ACHN (cell line): ENCODE results near the gene PPP3CA.

Experiments
- DNase-seq: peaks from one replicate; pipeline ENCODE4 v3.0.0-alpha.2; 2015
- in situ Hi-C: cut with HindIII; loops from 2 replicates; pipeline ENCODE4 v1.10.0; 2017; ENCODE audit warnings: low sequenced_read_pairs, low pct_ligation_motif_present, low pct_unique_long_range_greater_than_20kb

The PPP3CA gene

GRCh38 chr4:101271516-101271915, 75.8 kb downstream of the PPP3CA start:
- in situ Hi-C loops, result no loop called here

GRCh38 chr4:101269682-101270081, 77.6 kb downstream of the PPP3CA start:
- DNase-seq, result no peak
- in situ Hi-C loops, result no loop called here

More at GRCh38 chr4:101271516-101271915, 75.8 kb downstream of the PPP3CA start:
- DNase-seq, result peak; percentile 37

GRCh38 chr4:101265816-101266172, 81.5 kb downstream of the PPP3CA start:
- no peak for DNase-seq
- in situ Hi-C loops, result no loop called here

- in situ Hi-C loops, result no loop called here
- DNase-seq, result no peak
These were observed 82.1 kb downstream of the PPP3CA start for GRCh38 chr4:101264993-101265815.

GRCh38 chr4:101264512-101264911, 82.8 kb downstream of the PPP3CA start:
- no peak for DNase-seq
- in situ Hi-C loops, result no loop called here

GRCh38 chr4:101262683-101263082, 84.6 kb downstream of the PPP3CA start:
- in situ Hi-C loops, result no loop called here
- DNase-seq, result no peak

GRCh38 chr4:101259876-101260275, 87.5 kb downstream of the PPP3CA start:
- in situ Hi-C loops, result no loop called here
- no peak for DNase-seq

GRCh38 chr4:101258883-101259282, 88.4 kb downstream of the PPP3CA start:
- DNase-seq, result no peak
- in situ Hi-C loops, result no loop called here

GRCh38 chr4:101256222-101256621, 91.1 kb downstream of the PPP3CA start:
- DNase-seq, result no peak
- in situ Hi-C loops, result no loop called here

GRCh38 chr4:101254776-101255175, 92.5 kb downstream of the PPP3CA start:
- DNase-seq, result no peak
- in situ Hi-C loops, result no loop called here

- in situ Hi-C loops, result no loop called here
- DNase-seq, result no peak
These were observed 94.2 kb downstream of the PPP3CA start for GRCh38 chr4:101253121-101253520.

- in situ Hi-C loops, result no loop called here
- no peak for DNase-seq
These were observed 94.6 kb downstream of the PPP3CA start for GRCh38 chr4:101252721-101253120.

- DNase-seq, result no peak
- in situ Hi-C loops, result no loop called here
These were observed 96.1 kb downstream of the PPP3CA start for GRCh38 chr4:101251261-101251660.

- in situ Hi-C loops, result no loop called here
- no peak for DNase-seq
These were observed 103.0 kb downstream of the PPP3CA start for GRCh38 chr4:101244349-101244748.

GRCh38 chr4:101242441-101242840, 104.9 kb downstream of the PPP3CA start:
- in situ Hi-C loops, result no loop called here
- DNase-seq, result no peak

- no peak for DNase-seq
- in situ Hi-C loops, result no loop called here
These were observed 107.2 kb downstream of the PPP3CA start for GRCh38 chr4:101240099-101240498.

- in situ Hi-C loops, result no loop called here
- DNase-seq, result no peak
These were observed 107.7 kb downstream of the PPP3CA start for GRCh38 chr4:101239665-101240064.

- peak; percentile 15 for DNase-seq
- in situ Hi-C loops, result no loop called here
These were observed 108.6 kb downstream of the PPP3CA start for GRCh38 chr4:101238706-101239105.

- no peak for DNase-seq
- in situ Hi-C loops, result no loop called here
These were observed 109.6 kb downstream of the PPP3CA start for GRCh38 chr4:101237773-101238172.

GRCh38 chr4:101236097-101236496, 111.2 kb downstream of the PPP3CA start:
- DNase-seq, result no peak
- in situ Hi-C loops, result no loop called here
